ENCODE measurements around the gene SART1.

The SART1 gene

DNA sequence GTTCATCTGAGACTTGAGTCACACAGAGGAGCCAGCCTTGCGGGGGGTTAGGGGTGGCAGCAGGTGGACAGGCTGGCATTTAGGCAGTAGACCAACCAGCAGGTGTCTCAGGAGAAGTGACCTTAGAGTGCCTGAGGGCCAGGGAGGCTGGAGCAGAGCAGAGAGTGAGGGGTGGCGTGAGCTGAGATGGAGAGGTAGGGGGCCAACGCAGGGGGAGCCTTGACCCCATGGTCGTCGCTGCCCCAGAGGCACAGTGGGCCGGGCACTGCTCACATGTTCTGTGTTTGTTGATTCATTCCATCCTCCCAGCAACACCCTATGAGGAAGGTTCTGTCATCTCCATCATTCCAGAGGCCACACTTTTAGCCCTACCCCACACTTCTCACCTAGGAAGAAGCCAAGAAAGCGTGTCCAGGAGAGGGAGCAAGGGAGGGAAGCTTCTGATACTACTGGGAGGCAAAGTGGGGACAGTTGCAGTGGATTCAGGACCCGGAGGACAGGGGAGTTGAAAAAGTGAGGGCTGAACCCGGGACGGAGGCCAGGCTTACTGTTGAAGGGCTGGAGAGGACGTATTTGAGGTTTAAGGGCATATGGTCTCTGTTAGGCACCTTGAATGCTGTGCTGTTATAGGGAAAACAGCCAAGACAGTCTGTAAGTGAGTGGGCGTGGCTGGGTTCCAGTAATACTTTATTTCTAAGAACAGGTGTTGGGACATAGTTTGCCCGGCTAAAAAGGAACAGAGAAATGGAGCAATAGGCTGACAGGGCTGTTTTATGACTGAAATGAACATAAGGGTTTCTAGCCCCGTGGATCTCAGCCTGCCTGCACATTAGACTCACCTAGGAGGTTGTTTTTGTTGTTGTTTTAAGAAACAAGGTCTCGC is 7.3 kb downstream of the SART1 start:
- no peak for DNase-seq

DNA sequence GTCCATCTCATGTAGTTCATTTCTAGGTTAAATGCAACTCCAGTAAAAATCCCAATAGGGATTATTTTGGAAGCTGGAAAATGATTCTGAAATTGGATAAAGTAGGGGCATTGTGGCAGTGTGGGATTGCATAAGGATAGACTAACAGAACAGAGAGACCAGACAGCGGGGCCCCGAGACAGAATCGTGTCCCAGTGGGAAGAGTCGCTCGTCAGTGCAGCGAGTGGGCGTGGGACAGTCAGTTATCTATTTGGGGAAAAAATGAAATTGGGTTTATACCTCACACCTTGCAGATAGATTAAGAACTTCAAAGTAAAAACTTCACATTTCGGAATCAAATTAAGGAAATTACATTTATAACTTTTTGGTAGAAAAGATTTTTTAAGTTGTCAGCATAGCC is 10.6 kb downstream of the SART1 start:
- DNase-seq = no peak

DNA sequence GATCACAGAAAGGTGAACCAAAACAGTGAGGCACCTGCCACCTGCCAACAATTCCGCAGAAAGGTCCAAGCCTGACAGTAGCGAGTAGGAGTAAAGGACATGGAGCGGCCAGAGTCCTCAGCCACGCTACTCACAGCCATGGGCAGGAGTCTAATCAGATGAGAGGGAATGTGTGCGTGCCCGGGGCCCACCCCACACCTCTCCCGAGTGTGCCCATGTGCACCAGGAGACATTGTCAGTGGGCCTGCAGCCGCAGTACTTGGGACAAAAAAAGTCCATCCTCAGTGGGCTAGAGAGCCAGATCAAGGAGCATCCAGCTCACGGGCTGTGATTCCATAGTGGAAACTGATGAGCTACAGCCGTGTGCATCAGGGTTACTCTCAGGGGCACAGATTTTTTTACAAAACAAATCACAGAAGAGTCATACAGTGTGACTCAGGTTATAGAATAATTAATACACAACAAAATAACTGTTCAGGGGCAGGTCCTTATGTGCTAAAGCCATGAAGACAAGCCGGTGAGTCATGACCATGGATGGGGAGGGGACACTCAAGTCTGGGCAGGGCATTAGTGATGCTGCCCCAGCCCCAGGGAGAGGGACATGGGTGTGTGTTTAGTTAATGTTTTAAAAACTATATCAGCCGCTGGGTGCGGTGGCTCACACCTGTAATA is 12.0 kb downstream of the SART1 start:
- no peak for DNase-seq

DNA sequence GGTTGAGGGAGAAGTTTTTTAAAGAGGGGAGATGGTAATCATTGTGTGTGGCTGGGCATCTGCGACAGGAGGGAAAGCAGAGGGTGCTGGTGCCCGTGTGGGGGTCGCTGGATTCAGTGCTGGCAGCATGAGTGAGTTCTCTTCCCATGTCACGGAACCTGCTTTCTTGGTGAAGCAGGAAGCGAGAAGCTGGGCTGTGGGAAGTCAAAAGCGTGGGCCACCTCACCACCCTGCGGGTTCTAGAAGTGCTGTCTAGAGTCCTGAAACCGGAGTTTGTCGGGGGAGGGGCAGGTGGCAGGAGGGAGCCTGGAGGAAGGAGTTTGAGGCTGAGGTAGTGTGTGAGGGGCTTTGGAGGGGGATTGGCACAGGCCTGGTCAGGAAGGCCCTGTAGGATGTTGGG is 14.2 kb downstream of the SART1 start:
- DNase-seq = no peak

DNA sequence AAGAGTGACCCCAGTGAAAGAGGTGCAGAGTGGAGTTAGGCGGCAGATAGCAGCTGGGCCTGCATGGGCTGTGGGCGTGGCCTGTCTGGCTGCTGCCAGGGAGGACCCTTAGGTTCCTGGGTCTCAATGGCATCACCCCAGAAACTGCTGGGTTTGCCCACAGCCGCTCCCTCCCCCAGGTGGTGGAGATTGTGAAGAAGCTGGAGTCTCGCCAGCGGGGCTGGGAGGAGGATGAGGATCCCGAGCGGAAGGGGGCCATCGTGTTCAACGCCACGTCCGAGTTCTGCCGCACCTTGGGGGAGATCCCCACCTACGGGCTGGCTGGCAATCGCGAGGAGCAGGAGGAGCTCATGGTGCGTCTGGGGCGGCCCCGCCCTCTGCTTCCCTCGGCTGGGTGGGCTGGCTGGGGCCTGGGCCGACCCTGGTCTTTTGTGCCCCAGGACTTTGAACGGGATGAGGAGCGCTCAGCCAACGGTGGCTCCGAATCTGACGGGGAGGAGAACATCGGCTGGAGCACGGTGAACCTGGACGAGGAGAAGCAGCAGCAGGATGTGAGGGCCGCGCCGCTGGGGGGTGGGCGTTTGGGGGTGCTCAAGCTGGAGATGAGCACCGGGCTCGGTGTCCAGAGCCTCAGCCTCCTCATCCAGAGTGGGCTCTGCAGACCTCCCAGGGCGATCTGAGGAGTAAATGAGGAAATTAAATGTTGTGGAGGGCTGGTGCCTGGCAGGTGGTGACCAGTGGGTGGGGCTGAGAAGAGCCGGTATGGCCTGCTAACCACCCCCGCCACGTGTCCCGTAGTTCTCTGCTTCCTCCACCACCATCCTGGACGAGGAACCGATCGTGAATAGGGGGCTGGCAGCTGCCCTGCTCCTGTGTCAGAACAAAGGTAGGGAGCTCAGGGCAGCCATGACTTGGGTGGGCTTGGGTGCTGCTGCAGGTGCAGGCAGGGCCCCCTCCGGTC is 15.0 kb downstream of the SART1 start:
- DNase-seq = no peak

DNA sequence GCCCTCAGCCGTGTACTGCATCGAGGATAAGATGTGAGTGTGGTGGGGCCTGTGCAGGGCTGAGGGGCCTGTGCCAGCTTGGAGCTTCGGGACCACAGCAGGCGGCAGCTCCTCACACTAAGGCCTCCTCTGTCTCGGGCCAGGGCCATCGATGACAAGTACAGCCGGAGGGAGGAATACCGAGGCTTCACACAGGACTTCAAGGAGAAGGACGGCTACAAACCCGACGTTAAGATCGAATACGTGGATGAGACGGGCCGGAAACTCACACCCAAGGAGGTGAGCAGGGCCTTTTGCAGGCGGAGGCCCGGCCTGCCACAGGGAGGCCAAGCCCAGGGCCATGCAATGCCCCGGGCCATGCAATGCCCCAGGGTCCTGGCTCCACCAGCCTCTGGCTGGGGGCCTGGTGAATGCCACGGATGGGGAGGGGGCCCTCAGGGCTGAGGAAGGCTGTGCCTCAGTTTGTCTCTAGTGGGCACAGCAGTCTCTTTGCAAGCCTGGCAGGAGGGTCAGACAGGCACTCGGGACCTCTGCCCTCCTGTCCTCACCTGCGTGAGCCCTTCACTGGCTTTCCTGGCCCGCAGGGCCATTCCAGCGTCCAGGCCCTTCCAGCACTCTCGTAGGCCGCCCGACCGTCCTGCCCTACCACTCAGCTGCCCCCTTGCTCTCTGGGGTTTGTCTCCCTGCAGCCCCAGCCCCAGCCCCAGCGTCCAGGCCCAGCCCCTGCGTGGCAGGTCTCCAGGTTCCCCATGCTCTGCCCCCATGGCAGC is 16.3 kb downstream of the SART1 start:
- DNase-seq = no peak

DNA sequence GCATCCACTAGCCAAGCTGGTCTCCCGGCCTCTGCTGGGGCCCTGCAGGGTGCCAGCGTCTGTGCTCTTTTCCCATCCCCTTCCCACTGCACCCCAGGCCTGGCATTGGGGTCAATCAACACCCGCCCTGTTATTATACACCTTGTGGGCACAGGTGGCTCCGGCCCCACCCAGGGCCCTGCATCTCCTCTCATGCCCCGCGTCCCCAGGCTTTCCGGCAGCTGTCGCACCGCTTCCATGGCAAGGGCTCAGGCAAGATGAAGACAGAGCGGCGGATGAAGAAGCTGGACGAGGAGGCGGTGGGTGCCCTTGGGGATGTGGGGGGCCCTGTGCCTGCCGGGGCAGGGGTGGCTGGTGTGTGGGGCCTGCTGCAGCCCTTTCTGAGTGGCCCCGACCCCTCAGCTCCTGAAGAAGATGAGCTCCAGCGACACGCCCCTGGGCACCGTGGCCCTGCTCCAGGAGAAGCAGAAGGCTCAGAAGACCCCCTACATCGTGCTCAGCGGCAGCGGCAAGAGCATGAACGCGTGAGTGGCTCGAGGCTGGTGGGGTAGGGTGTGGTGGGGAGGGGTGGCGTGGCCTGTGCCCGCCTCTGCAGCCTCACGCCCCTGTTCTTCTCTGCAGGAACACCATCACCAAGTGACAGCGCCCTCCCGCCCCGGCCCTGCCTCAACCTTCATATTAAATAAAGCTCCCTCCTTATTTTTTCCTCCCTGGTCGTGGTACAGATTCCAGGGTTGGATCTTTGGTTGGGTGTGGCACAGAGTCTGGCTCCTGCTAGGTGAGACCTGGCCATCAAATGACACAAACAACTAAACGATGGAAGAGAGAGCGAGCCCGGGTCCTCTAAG is 17.1 kb downstream of the SART1 start:
- no peak for DNase-seq

DNA sequence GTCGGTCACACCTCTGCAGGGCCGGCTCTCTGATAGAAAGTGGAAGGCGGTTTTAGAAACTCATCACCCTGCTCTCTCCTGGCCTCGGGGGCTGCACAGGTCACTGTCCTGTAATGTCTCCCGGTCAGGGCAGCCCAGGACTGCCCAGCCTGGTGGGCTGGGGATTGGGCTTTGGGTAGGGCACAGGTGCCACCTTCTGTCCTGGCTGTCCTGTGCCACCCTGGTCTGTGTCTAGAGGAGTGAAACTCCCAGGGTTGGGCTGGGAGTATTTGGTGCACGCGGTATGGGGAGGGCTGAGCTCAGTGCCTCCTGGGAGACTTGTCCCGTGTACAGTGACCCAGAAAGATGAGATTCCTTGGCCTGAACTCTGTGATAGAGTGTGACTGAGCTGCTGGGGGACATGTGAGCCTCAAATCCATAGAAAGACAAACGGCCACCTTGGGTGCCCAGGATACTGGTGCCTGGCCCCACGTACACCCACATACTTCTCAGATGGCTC is 17.8 kb downstream of the SART1 start:
- no peak for DNase-seq

DNA sequence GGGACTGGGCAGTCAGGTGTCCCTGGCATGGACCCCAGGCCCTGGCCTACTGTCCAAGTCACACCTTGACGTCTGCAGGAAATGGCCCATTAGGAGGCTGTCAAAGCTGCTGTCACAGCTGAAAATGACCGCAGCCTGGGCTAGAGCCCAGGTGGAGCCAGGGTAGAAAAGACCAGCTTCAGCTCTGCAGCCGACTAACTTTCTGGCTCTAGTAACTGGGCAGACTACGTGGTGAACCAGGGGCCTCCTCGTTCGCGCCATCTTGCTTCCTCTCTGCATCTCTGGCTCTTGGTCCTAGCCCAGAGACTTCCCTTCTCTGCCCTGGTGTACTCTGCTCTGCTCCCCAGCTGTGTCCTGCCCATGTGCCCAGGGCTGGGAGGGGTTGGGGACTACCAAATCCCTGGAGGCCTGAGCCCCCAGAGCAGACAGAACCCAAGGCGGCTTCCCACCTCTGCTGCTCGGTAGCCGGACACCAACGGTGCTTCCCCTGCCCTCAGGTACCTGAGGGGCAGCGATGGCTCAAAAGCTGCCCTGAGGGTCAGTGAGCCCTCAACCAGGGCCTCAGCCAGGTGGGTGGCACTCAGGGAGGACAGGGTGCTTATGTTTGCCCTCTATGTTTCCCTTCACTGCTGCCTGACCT is 19.7 kb downstream of the SART1 start:
- DNase-seq = no peak

DNA sequence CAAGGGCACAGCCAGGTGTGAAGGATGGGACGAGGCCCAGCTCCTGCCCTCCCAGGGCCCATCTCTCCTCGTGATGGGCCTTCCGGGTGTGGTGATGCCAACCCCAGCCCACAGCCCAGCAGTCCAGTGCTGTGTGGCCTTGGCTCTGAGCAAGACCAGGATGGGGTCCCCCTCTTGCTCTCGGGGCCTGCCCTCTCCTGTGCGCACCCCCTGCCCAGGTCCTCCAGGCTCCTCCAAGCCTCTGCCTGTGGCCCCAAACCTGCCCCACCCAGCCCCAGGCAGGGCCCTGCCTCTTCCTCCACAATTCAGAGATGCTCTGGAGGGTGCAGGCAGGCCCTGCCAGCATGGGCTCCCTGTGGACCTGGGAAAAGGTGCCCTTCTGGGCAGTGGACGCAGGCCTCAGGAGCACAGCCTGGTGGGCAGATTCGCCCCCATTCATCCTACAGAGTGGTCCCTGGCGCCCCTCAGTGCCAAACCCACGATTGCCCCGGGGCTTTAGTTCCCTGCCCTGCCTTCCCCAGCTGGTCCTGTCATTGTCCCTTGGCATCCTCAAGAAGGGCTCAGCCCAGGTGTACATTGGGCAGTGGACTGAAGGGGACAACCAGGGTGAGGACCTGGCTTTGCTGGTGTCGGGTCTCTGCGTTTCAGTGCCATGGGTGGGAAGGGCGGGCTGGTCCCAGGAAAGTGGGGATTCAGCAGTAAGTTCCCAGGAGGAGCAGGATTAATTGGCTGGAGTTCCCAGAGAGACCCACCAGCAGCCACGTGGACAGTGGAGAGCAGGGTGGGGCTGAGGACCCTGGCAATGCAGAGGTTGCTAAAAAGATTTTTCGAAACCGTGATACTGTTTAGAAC is 20.7 kb downstream of the SART1 start:
- no peak for DNase-seq

DNA sequence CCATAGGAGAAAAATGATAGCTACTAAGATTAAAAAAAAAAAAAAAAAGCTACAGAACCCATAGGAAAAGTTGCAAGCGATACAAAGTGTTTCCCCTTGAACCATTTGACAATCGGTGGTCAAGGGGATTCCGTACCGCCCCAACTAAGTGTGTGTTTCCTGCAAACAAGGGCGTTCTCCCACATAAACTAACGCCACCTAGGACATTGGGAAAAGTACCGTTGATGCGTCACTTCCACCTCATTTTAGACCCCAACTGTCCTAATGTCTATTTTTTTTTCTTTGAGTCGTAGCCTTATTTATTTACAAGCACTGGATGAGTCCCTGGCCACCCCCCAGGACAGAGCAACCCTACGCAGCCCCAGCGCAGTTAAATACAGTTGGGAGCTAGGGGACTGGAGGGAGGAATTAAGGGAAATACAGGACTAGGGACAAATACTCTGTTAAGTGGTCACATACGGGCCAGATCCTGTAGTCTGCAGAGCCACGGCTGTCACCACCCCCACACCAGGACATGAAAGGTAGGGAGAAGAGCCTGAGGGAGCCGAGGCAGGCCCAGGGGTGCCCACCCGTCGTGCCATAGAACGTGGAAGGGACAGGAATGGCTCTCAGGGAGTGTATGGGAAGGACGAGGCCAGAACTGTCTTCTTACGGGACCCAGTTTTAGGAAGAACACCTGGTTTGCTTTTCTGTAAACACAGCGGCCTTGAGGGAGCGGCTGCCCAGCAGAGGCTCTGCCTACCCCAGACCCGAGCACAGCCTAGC is 21.5 kb downstream of the SART1 start:
- no peak for DNase-seq

DNA sequence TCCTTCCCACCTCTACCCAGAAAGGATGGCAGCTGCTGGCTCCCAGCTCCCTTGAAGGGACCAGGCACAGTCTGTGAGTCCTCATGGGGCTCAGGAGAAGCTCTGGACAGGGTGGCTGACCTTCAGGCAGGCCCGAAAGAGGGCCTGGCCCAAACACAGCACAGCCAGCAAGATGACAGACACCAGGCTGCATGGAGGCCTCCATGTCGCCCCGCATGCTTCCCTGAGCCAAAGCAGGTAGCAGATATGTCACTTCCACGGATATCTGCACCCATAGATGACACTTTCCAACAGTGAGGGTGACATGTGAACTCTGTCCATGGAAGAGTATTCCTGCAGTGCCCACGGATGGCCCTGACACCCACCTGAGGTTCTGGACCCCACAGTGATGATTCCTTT is 22.1 kb downstream of the SART1 start:
- DNase-seq = no peak

DNA sequence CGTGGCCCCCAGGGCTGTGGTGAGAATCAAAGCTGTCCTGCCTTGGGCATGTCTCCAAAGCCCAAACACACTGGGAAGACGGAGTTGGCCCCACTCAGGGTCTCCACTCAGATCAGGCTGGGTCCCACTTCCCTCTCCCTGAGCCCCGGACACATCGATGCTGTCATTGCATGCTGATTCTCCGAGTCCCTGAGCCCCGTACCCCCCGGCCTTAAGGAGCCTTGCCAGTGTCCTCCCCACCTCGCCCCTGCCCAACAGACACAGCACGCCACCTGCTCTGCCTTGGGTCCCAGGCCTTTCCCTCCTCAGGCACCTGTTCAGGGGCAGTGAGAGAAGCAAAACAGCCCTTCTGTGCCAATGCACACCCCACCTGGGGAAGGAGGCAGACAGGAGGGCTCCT is 25.8 kb downstream of the SART1 start:
- DNase-seq = no peak

DNA sequence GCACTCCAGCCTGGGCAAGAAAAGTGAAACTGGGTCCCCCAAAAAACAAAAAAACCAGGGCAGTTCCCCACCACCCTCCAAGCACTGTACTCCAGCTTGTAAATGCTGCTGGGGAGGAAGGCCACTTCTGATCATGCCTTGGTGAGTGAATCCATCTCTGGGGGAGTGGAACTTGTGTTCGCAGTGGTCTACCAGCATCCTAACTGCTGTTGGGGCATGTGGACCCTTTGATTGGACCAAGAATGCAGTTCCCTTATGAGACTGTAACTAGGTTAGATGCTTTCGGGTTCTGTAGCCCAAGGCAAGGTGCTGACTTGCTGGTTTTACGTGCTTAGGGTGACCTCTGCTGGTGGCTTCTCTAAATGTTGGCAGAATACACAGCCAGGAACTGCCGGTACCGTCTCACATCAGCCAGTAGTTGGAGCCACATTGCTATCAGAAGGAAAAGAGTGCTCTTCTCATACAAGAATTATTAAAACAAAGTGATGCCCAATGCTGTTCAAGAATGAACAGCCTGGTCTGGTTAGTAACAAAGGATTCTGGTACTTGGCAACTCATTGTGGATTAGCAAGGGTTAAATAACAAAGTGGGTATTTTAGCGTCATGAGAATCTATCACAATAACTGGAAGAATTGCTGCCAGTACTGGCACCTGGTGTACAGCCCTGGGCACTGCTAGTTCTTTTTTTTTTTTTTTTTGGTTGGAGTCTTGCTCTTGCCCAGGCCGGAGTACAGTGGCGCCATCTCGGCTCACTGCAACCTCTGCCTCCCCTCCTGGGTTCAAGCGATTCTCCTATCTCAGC is 27.5 kb downstream of the SART1 start:
- peak; percentile 85 for DNase-seq

DNA sequence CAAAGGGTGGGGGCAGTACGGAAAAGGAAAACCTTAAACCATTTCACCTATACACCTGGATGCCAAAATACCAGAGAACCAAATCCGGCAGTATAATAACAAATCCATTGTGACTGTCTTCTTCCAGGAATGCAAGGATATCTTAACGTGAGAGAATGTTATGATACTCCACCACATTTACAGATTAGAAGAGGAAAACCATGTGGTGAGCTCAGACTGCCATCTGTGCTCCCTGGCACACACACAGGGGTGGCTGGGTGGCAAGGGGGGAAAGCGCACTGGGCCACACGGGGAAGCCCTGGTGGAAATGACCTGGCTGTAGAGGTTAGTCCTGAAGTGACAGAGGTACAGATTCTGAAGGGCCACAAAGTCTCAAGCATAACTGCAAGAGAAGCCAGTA is 30.5 kb downstream of the SART1 start:
- no peak for DNase-seq

DNA sequence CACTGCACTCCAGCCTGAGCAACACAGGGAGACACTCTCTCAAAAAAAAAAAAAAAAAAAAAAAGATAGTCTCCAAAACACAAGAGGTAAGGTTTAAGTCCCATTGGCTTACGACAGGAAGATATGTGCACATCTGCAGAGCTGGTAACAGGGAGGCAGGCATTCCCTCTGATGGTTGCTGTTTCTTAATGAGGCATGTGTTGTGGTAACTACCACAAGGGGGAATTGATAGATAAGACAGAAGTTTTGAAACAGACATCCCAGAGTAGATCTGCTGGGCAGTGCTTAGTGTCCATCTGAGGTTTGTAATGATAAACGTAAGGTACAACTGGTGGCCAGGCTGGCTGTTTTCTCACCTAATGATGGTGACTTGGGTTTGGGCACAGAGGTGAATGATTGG is 35.8 kb downstream of the SART1 start:
- DNase-seq = no peak

DNA sequence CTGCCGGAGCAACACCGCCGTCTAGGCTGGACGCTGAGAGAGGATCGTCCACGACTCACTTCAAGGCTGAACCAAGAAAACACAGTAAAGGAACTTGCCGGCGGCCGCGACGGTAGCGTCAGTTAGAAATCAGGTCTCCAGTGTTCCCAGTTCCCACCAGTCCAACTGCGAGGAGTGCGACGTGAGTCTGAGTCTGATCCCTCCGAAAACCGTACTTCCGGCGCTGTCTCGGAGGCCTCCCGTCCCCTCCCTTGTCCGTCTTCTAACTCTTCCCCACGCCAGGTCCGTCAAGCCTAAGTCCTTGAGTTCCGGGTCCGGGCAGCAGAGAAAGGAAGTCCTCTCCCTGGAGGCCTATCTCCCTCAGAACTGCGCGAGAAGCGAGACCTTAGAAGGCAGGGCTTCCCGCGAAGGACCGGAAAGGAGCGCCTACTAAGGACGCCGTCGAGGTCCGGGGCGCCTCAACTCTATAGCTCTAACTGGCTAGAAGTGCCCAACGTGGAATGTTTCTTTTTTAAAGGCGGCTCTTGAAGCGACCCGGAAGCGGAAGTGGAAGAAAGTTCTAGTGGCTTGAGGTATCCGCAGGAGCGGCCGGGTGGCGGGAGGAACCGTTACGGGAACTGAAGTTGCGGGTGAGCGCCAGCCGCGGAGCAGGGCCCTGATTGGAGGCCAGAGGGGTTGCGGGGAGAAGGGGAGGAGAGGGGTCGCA is 40.6 kb downstream of the SART1 start, which contains the start of the genes BANF1 and EIF1AD:
TSS of gene BANF1 (plus strand) at position 562 of the 706 bp plus-strand sequence. CDS start 748 bp downstream, outside the sequence.
TSS of gene EIF1AD (minus strand) at position 216 of the 706 bp plus-strand sequence. CDS start 1,768 bp downstream, outside the sequence.
- DNase-seq = peak; percentile 97

Data from SHP77 treated with DMSO at 0.1 percent for 48 hours (cell line).